ENCODE measurements around the gene GLP2R. TPM values are rescaled to one million over a fixed set of nuclear protein-coding genes. Genes with fewer than 3 reads are reported as not detected.

GLP2R gene
- total and polyA plus RNA-seq, 4 experiments from 2014 or later: not detected

DNA sequence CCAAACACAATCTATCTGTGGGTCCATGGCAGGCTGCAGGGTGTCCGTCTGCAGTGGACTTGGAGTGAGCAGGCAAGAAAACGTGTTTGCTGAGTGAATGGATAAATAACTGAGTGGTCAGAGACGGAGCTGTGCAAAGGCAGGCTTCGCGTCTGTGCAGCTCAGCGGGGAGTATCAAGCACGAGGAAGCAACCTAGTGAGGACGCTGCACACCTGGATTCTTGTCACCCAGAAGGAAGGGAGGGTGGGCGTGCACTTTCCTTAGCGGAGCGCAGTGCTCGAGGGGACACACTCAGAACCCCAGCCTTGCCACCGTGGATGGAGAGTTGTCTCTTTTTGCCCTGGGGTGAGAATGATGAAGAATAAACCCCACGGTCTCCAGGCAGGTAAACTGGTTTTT, 80.9 kb downstream of the GLP2R start:
- no peaks in the 10 kb centered on the region for H3K36me3 Mint-ChIP-seq
- no peak overlapping the region for H3K4me3 ChIP-seq (ENCODE audit: low read length in 2 of 2)
- no peaks in the 10 kb centered on the region for H3K9me3 ChIP-seq (ENCODE audit: control insufficient read depth in 1 of 2, low read length in 2 of 2)
- H3K27me3 Mint-ChIP-seq: peaks cover 3 to 10% of the 10 kb centered on the region in 2 donors
- H3K4me1 Mint-ChIP-seq: no peaks in the 10 kb centered on the region
- ChIA-PET POLR2A (ENCODE audit: partially characterized antibody) (no interaction called here), CTCF (ENCODE audit: partially characterized antibody) (no interaction called here)
- no peak overlapping the region for H3K27ac ChIP-seq (ENCODE audit: low read depth, low read length)
- H3K27ac Mint-ChIP-seq: no peak overlapping the region
- no peaks in the 10 kb centered on the region for H3K27me3 ChIP-seq (ENCODE audit: insufficient read depth, low read length)
- no peak overlapping the region for H3K4me3 Mint-ChIP-seq
- H3K4me1 ChIP-seq (ENCODE audit: insufficient read depth, low read length): no peaks in the 10 kb centered on the region
- no peak for DNase-seq
- H3K9me3 Mint-ChIP-seq: peaks cover 0 to 5% (median 0%) of the 10 kb centered on the region in 8 donors
- intact Hi-C loops (cut with micrococcal nuclease): no loop called here
- no peaks in the 10 kb centered on the region for H3K36me3 ChIP-seq (ENCODE audit: insufficient read depth, low read length)

DNA sequence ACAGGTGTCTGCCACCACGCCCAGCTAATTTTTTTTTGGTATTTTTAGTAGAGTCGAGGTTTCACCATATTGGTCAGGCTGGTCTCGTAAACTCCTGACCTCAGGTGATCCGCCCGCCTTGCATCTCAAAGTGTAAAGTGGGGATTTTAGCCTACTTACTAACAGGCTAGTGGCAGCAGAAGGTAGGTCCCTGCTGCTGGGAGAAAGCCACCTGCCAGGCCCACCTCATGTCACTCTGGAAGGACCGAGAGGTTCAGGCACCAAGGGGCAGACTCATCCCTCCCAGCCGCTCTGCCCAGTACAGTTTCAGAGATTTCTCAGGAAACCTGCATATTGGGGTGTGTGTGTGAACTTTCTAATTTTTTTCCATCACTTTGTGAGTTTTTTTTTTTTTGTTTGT, 81.4 kb downstream of the GLP2R start:
- intact Hi-C loops (cut with micrococcal nuclease): no loop called here

DNA sequence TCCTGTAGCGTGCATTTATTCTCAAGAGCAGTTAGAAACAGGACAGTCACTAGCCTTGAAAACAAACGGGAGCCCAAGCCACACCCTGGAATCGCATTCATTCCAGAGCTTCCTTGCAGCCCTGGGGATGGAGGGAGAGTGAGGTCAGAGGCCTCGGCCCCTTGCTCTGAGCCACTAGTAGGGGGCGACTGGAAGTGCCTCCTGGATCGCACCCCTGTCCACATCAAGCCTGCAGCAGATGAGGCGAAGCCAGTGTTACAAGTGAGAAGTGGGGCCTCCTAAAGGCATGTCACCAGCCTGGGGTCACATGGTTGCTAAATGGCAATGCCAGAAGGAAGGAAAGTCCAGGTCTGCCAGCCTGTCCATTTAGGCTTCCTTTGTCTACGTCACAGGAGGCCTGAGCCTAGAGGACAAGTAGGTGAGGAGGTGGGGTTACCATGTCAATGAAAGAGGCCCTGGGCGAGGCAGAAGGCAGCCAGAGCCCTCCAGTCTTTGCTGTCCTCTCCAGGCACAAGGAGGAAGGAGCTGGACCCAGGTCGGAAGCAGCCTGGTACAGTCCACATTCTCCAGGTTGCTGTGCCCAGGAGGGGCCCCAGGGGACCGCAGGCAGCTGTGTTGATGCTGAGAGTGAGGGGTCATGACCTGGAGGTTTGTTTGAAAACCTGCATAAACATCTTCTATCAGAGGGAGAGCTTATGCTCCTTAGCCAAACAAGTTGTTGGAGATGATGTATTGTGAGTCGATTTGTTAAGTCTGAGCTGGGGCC, 82.3 kb downstream of the GLP2R start:
- POLR2A ChIA-PET (ENCODE audit: partially characterized antibody): no interaction called here
- Histone ChIP-seq H3K9me3 (ENCODE audit: control insufficient read depth in 1 of 2, low read length in 2 of 2) (no peaks in the 10 kb centered on the region), H3K36me3 (ENCODE audit: insufficient read depth, low read length) (no peaks in the 10 kb centered on the region), H3K4me1 (ENCODE audit: insufficient read depth, low read length) (no peaks in the 10 kb centered on the region), H3K4me3 (ENCODE audit: low read length in 2 of 2) (no peak overlapping the region), H3K27ac (ENCODE audit: low read depth, low read length) (no peak overlapping the region), H3K27me3 (ENCODE audit: insufficient read depth, low read length) (no peaks in the 10 kb centered on the region)
- Mint-ChIP-seq H3K4me1 (no peaks in the 10 kb centered on the region), H3K9me3 (peaks cover 0 to 4% (median 0%) of the 10 kb centered on the region in 8 donors), H3K27ac (no peak overlapping the region), H3K27me3 (peaks cover 3 to 10% of the 10 kb centered on the region in 2 donors), H3K36me3 (no peaks in the 10 kb centered on the region), H3K4me3 (no peak overlapping the region)
- intact Hi-C loops (cut with micrococcal nuclease): no loop called here
- CTCF ChIA-PET (ENCODE audit: partially characterized antibody): interaction anchor here (0.7 kb wide), 1 partner anchor 13 kb away, joined by 3 read pairs; no protein-coding TSS in a partner anchor
- no peak for DNase-seq

More for the DNA sequence above, 81.4 kb downstream of the GLP2R start:
- peaks cover 3 to 10% of the 10 kb centered on the region in 2 donors for H3K27me3 Mint-ChIP-seq
- no peak overlapping the region for H3K27ac Mint-ChIP-seq
- no peaks in the 10 kb centered on the region for H3K4me1 ChIP-seq (ENCODE audit: insufficient read depth, low read length)
- H3K4me1 Mint-ChIP-seq: no peaks in the 10 kb centered on the region
- no peaks in the 10 kb centered on the region for H3K36me3 Mint-ChIP-seq
- H3K9me3 Mint-ChIP-seq: peaks cover 0 to 5% (median 0%) of the 10 kb centered on the region in 8 donors
- POLR2A ChIA-PET (ENCODE audit: partially characterized antibody): no interaction called here
- DNase-seq: no peak
- H3K4me3 ChIP-seq (ENCODE audit: low read length in 2 of 2): no peak overlapping the region
- H3K36me3 ChIP-seq (ENCODE audit: insufficient read depth, low read length): no peaks in the 10 kb centered on the region
- no peak overlapping the region for H3K4me3 Mint-ChIP-seq
- no peaks in the 10 kb centered on the region for H3K27me3 ChIP-seq (ENCODE audit: insufficient read depth, low read length)
- H3K9me3 ChIP-seq (ENCODE audit: control insufficient read depth in 1 of 2, low read length in 2 of 2): no peaks in the 10 kb centered on the region
- CTCF ChIA-PET (ENCODE audit: partially characterized antibody): no interaction called here
- no peak overlapping the region for H3K27ac ChIP-seq (ENCODE audit: low read depth, low read length)

DNA sequence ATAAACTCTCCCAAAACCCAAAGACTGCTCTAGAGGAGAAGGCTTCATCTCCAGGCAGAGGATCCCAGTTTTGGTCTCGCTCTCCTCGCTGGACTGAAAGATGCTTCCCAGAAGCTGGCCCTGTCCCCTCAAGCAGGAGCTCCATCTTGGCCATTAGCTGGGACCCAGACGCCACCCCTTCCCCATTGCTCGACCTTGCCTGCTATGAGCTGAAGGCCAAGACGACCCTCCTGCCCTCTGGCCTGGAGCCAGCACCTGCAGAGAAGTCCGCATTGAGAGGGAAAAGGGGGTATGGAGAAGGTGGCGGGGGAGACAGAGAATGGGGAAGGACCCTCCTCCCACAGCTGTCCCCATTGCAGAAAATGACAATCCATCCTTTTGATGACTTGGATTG, 82.9 kb downstream of the GLP2R start:
- H3K9me3 ChIP-seq (ENCODE audit: control insufficient read depth in 1 of 2, low read length in 2 of 2): no peaks in the 10 kb centered on the region
- Mint-ChIP-seq H3K27me3 (peaks cover 3 to 10% of the 10 kb centered on the region in 2 donors), H3K4me3 (no peak overlapping the region), H3K36me3 (no peaks in the 10 kb centered on the region), H3K27ac (no peak overlapping the region), H3K4me1 (no peaks in the 10 kb centered on the region), H3K9me3 (peaks cover 0 to 3% (median 0%) of the 10 kb centered on the region in 8 donors)
- no peak for DNase-seq
- no peak overlapping the region for H3K4me3 ChIP-seq (ENCODE audit: low read length in 2 of 2)
- CTCF ChIA-PET (ENCODE audit: partially characterized antibody): interaction anchor here (0.7 kb wide), 1 partner anchor 13 kb away, joined by 3 read pairs; no protein-coding TSS in a partner anchor
- no peaks in the 10 kb centered on the region for H3K27me3 ChIP-seq (ENCODE audit: insufficient read depth, low read length)
- H3K4me1 ChIP-seq (ENCODE audit: insufficient read depth, low read length): no peaks in the 10 kb centered on the region
- no peak overlapping the region for H3K27ac ChIP-seq (ENCODE audit: low read depth, low read length)
- POLR2A ChIA-PET (ENCODE audit: partially characterized antibody): no interaction called here
- intact Hi-C loops (cut with micrococcal nuclease): no loop called here
- no peaks in the 10 kb centered on the region for H3K36me3 ChIP-seq (ENCODE audit: insufficient read depth, low read length)

DNA sequence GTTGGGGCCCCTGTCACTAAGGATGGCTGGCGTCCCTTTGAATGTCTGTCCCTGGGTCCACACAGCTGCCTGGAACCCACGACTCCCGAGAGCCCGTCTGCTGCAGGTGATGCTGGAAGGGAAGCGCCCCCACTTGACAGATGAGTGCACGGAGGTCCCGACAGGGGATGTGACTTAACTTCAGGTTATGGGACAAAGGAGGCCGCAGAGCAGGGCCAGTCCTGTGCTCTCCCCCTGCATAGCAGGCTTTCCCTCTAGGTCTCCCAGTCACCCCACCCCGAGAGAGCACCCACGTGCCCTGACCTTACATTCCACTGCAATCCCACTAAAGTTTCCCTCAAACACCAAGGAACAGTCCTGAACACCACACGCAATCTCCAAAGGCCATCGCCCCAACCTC, 85.4 kb downstream of the GLP2R start:
- H3K9me3 ChIP-seq (ENCODE audit: control insufficient read depth in 1 of 2, low read length in 2 of 2): no peaks in the 10 kb centered on the region
- Mint-ChIP-seq H3K27me3 (peaks cover 3 to 8% of the 10 kb centered on the region in 2 donors), H3K27ac (no peak overlapping the region), H3K36me3 (no peaks in the 10 kb centered on the region), H3K9me3 (peaks cover 0 to 2% (median 0%) of the 10 kb centered on the region in 8 donors), H3K4me1 (no peaks in the 10 kb centered on the region), H3K4me3 (no peak overlapping the region)
- no peaks in the 10 kb centered on the region for H3K4me1 ChIP-seq (ENCODE audit: insufficient read depth, low read length)
- H3K27me3 ChIP-seq (ENCODE audit: insufficient read depth, low read length): no peaks in the 10 kb centered on the region
- no peak overlapping the region for H3K27ac ChIP-seq (ENCODE audit: low read depth, low read length)
- ChIA-PET CTCF (ENCODE audit: partially characterized antibody) (no interaction called here), POLR2A (ENCODE audit: partially characterized antibody) (no interaction called here)
- no peak overlapping the region for H3K4me3 ChIP-seq (ENCODE audit: low read length in 2 of 2)
- no peak for DNase-seq
- H3K36me3 ChIP-seq (ENCODE audit: insufficient read depth, low read length): no peaks in the 10 kb centered on the region
- intact Hi-C loops (cut with micrococcal nuclease): no loop called here

DNA sequence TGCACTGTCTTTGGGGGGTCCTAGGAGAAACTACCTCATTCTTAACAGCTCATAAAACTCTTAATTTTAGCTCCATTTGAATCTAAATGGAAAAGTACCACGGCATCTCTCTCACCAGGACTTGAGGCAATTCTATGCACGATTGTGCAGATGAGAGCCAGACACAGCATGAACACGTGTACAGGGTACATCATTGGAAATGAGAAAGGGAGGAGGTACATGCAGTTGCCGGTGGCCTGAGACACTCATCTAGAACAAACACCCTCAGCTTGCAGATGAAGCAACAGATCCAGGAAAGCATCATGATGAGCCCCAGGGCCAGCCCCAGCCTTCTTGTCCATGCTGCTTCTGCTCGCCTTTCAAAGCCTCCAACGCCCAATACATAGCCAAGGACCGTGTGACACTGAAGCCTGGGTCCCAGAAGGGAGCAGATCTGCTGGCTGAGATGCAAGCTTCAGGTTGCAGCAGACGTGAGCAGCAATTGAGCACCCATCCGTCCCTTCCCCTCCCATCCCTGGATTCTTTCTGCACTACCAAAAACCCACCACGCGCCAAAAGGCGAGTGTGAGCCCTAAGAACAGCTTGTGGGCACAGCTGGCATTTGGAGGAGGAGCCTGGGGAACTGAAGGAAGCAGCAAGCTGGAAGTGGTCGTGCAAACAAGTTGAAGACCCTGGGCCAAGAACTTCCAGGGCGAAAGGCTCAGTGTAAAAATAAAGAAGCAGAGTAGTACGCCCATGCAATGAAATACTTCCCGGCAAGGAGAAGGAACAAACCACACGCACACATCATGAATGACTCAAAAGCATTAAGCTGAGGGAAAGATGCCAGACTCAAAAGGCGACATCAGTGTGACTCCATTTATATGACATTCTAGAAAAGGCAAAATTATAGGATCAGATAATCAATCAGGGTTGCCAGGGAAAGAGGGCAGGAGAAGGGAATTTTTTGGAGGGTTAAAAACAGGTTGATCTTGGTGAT, 86.7 kb downstream of the GLP2R start:
- H3K36me3 ChIP-seq (ENCODE audit: insufficient read depth, low read length): no peaks in the 10 kb centered on the region
- H3K9me3 Mint-ChIP-seq: peaks cover 0 to 2% (median 0%) of the 10 kb centered on the region in 8 donors
- no peaks in the 10 kb centered on the region for H3K4me1 ChIP-seq (ENCODE audit: insufficient read depth, low read length)
- no peaks in the 10 kb centered on the region for H3K36me3 Mint-ChIP-seq
- no peaks in the 10 kb centered on the region for H3K4me1 Mint-ChIP-seq
- H3K27ac Mint-ChIP-seq: no peak overlapping the region
- no peaks in the 10 kb centered on the region for H3K27me3 ChIP-seq (ENCODE audit: insufficient read depth, low read length)
- H3K9me3 ChIP-seq (ENCODE audit: control insufficient read depth in 1 of 2, low read length in 2 of 2): no peaks in the 10 kb centered on the region
- H3K4me3 Mint-ChIP-seq: no peak overlapping the region
- ChIA-PET POLR2A (ENCODE audit: partially characterized antibody) (no interaction called here), CTCF (ENCODE audit: partially characterized antibody) (no interaction called here)
- intact Hi-C loops (cut with micrococcal nuclease): no loop called here
- H3K4me3 ChIP-seq (ENCODE audit: low read length in 2 of 2): no peak overlapping the region
- DNase-seq: no peak
- H3K27me3 Mint-ChIP-seq: peaks cover 3 to 6% of the 10 kb centered on the region in 2 donors
- no peak overlapping the region for H3K27ac ChIP-seq (ENCODE audit: low read depth, low read length)

DNA sequence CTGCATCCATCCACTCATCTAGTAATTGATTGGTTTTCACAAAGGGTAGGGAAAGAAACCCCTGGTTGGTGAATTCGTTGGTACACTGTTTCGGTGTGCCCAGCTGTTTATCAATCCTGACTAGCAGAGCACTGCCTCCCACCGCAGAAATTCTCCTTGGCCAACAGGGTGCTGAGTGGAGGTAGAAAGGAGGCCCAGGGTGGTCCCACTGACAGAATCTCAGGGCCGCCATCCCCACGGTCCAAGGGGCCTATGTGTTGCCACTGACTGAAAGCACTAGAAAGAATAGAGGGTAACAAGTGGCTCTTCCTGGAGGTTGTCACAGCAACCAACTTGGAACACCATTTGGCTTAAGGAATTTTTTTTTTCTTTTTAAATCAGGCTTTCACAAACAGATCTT, 87.8 kb downstream of the GLP2R start:
- Mint-ChIP-seq H3K36me3 (no peaks in the 10 kb centered on the region), H3K4me3 (no peak overlapping the region), H3K4me1 (no peaks in the 10 kb centered on the region), H3K27me3 (peaks cover 3 to 6% of the 10 kb centered on the region in 2 donors), H3K9me3 (peaks cover 0 to 2% (median 0%) of the 10 kb centered on the region in 8 donors), H3K27ac (no peak overlapping the region)
- Histone ChIP-seq H3K27ac (ENCODE audit: low read depth, low read length) (no peak overlapping the region), H3K27me3 (ENCODE audit: insufficient read depth, low read length) (no peaks in the 10 kb centered on the region), H3K4me3 (ENCODE audit: low read length in 2 of 2) (no peak overlapping the region), H3K4me1 (ENCODE audit: insufficient read depth, low read length) (no peaks in the 10 kb centered on the region), H3K9me3 (ENCODE audit: control insufficient read depth in 1 of 2, low read length in 2 of 2) (no peaks in the 10 kb centered on the region), H3K36me3 (ENCODE audit: insufficient read depth, low read length) (no peaks in the 10 kb centered on the region)
- no peak for DNase-seq
- intact Hi-C loops (cut with micrococcal nuclease): no loop called here
- CTCF ChIA-PET (ENCODE audit: partially characterized antibody): no interaction called here
- POLR2A ChIA-PET (ENCODE audit: partially characterized antibody): no interaction called here

All from CD4-positive, alpha-beta memory T cell (primary cell).